Nephron progenitor cell (in vitro differentiated cells): ENCODE data around the gene TMEM62.
A peak's percentile ranks its signal among the peaks of the same experiment; 100 is the strongest.
"Not testable (repeated sequence)": the region's sequence is repeated elsewhere in the genome, so short reads cannot be mapped to it uniquely, and the experiment has no call there.

Experiments used
- DNase-seq: peaks from one replicate; pipeline ENCODE4 v3.0.0; 2021
- H3K27ac Mint-ChIP-seq: 2 replicates; pipeline ENCODE4 v1.8.0; 2021; ENCODE audit warnings: mild to moderate bottlenecking, moderate library complexity, mixed read lengths
- H3K27me3 Mint-ChIP-seq: 2 replicates; pipeline ENCODE4 v1.8.0; 2021; ENCODE audit warnings: mild to moderate bottlenecking, low read depth, mixed read lengths; ENCODE audit not compliant: poor library complexity
- H3K36me3 Mint-ChIP-seq: 2 replicates; pipeline ENCODE4 v1.8.0; 2021; ENCODE audit warnings: low read depth, mixed read lengths
- H3K4me1 Mint-ChIP-seq: 2 replicates; pipeline ENCODE4 v1.8.0; 2021; ENCODE audit warnings: mixed read lengths
- H3K4me3 Mint-ChIP-seq: 2 replicates; pipeline ENCODE4 v1.8.0; 2021; ENCODE audit warnings: mild to moderate bottlenecking, moderate library complexity, mixed read lengths
- H3K9me3 Mint-ChIP-seq: 2 replicates; pipeline ENCODE4 v1.8.0; 2021; ENCODE audit warnings: mild to moderate bottlenecking, moderate library complexity, mixed read lengths
- CTCF ChIP-seq: fragments of 200-600 bp; sonication (generic); IDR thresholded peaks from 2 replicates; pipeline ENCODE4 v1.5.0; 2021; ENCODE audit warnings: antibody characterized with exemption

Gene TMEM62

DNA sequence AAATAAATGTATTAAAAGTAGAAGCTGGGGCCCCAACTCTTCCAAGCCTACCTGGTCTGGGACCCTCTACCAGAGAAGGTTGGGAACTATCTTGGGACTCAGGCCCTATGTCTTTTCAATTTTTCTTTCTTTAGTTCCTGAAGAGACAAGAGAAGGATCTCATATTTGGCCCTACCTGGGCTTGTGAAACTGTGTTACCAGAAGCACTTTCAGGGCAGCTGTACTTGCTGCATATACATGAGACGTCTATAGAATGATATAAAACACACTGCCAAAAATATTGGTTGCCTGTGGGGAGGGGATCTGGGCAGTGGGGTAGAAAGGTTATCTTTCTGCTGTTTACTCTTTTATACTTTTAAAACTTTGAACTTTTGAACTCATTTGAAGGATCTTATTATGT is 88.0 kb downstream of the TMEM62 start:
- Mint-ChIP-seq H3K27ac (no peak overlapping the region), H3K27me3 (peaks cover 19% of the 10 kb centered on the region), H3K4me1 (peaks cover 6% of the 10 kb centered on the region), H3K9me3 (no peaks in the 10 kb centered on the region), H3K4me3 (no peak overlapping the region), H3K36me3 (no peaks in the 10 kb centered on the region)
- no peak for DNase-seq
- no peak for TF ChIP-seq CTCF

DNA sequence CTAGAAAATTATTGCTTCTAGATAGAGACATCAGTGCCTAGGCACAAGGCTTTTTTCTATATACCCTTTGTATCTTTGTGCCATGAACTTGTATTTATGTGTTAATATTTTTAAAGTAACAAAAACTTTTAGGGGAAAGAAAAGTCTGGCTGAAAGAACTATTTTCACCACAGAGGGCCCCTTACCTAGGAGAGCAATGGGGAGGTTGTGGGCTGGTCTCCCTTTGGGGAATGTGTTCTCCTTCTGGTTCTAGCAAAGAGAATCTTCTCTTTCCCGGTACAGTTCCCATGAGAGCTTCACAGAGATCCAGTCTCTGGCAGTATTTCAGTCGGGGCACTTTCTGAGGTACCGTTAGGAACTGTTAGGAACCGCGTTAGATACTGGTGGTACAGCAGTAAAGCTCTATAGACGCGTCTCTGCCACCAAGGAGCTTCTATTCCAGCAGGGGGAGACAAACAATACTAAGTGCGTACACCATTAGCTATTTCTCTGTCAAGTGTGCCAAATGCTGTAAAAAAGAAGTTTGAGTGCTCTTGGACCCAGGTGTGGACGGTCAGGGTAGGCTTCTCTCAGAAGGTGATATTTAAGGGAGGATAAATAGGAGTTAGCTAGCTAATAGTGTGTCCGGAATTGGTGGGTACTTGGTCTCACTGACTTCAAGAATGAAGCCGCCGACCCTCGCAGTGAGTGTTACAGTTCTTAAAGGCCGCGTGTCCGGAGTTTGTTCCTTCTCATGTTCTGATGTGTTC is 92.0 kb downstream of the TMEM62 start:
- peak; percentile 33 for DNase-seq
- TF ChIP-seq CTCF, result peak; percentile 65
- Mint-ChIP-seq H3K4me1 (no peaks in the 10 kb centered on the region), H3K9me3 (no peaks in the 10 kb centered on the region), H3K27me3 (peaks cover 26% of the 10 kb centered on the region), H3K27ac (no peak overlapping the region), H3K36me3 (no peaks in the 10 kb centered on the region), H3K4me3 (no peak overlapping the region)

DNA sequence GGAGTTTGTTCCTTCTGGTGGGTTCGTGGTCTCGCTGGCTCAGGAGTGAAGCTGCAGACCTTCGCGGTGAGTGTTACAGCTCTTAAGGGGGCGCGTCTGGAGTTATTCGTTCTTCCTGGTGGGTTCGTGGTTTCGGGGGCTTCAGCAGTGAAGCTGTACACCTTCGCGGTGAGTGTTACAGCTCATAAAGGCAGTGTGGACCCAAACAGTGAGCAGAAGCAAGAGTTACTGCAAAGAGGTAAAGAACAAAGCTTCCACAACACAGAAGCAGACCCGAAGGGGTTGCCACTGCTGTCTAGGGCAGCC is 92.5 kb downstream of the TMEM62 start:
- not testable (repeated sequence) for DNase-seq, H3K4me3 Mint-ChIP-seq, H3K27ac Mint-ChIP-seq, H3K36me3 Mint-ChIP-seq, H3K9me3 Mint-ChIP-seq, H3K4me1 Mint-ChIP-seq
- H3K27me3 Mint-ChIP-seq, result peaks cover 26% of the 10 kb centered on the region

- no peaks in the 10 kb centered on the region for H3K36me3 Mint-ChIP-seq
- no peak for TF ChIP-seq CTCF
- H3K27me3 Mint-ChIP-seq, result peaks cover 30% of the 10 kb centered on the region
Observed at GRCh38 chr15:43226436-43227305, 93.3 kb downstream of the TMEM62 start.

GRCh38 chr15:43229977-43230376 is 96.6 kb downstream of the TMEM62 start:
- Mint-ChIP-seq H3K36me3 (no peaks in the 10 kb centered on the region), H3K27ac (no peak overlapping the region), H3K27me3 (peaks cover 45% of the 10 kb centered on the region), H3K9me3 (no peaks in the 10 kb centered on the region), H3K4me3 (no peak overlapping the region), H3K4me1 (no peaks in the 10 kb centered on the region)
- no peak for TF ChIP-seq CTCF
- DNase-seq, result no peak

More at GRCh38 chr15:43226436-43227305, 93.3 kb downstream of the TMEM62 start:
- Mint-ChIP-seq H3K4me1 (no peaks in the 10 kb centered on the region), H3K9me3 (no peaks in the 10 kb centered on the region), H3K4me3 (no peak overlapping the region), H3K27ac (no peak overlapping the region)
- DNase-seq, result no peak

- Mint-ChIP-seq H3K27me3 (peaks cover 47% of the 10 kb centered on the region), H3K27ac (no peak overlapping the region)
Observed at GRCh38 chr15:43230640-43231115, 97.3 kb downstream of the TMEM62 start.

More at GRCh38 chr15:43230640-43231115, 97.3 kb downstream of the TMEM62 start:
- no peak for TF ChIP-seq CTCF
- Mint-ChIP-seq H3K36me3 (no peaks in the 10 kb centered on the region), H3K4me3 (no peak overlapping the region), H3K4me1 (no peaks in the 10 kb centered on the region), H3K9me3 (no peaks in the 10 kb centered on the region)
- no peak for DNase-seq
